ENCODE data around the gene CISH.

CISH gene

GRCh38 chr3:50635066-50635465 is 23.5 kb upstream of the CISH start:
- no peak for DNase-seq

GRCh38 chr3:50633230-50633790 is 21.7 kb upstream of the CISH start:
- no peak for DNase-seq

- DNase-seq, result no peak
These were observed 20.9 kb upstream of the CISH start for GRCh38 chr3:50632450-50632849.

GRCh38 chr3:50630877-50631276 is 19.3 kb upstream of the CISH start:
- no peak for DNase-seq

DNA sequence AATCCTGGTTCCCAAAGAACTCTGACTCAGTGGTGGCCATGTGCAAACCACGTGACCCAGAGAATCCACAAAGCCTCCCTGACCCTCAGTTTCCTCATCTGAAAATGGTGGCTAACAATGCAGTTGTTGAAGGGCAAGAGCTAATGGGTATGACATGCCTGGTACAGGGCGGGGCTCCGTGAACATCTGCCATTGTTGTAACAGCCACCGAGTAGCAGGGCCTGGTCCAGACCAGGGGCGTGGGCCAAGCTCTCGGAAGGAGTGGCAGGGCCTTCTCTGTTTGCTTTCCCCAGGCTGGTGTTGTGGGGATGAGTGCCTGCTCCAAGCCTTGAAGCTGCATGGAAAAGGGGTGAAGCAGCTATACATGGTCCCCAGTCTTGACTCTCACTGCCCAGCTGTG is 18.8 kb upstream of the CISH start:
- DNase-seq, result no peak

DNA sequence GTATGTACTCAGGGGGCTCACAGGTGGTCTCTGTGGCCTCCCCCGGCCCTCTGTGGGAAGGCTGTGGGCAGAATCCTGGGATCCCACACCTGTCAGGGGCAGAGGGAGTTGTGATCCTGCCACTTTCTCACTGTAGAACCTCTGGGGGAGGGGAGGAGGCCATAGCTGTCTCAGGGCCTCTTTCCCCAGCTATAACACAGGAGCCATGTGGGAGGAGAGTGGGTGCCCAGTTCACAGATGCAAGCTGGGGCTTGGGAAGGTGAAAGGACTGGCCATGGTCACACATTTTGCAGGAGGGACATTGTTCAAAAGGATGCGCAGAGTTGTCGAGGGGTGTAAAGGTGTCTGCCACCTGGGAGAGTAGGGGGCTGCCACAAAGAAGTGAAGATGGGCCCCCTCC is 17.0 kb upstream of the CISH start:
- no peak for DNase-seq

DNA sequence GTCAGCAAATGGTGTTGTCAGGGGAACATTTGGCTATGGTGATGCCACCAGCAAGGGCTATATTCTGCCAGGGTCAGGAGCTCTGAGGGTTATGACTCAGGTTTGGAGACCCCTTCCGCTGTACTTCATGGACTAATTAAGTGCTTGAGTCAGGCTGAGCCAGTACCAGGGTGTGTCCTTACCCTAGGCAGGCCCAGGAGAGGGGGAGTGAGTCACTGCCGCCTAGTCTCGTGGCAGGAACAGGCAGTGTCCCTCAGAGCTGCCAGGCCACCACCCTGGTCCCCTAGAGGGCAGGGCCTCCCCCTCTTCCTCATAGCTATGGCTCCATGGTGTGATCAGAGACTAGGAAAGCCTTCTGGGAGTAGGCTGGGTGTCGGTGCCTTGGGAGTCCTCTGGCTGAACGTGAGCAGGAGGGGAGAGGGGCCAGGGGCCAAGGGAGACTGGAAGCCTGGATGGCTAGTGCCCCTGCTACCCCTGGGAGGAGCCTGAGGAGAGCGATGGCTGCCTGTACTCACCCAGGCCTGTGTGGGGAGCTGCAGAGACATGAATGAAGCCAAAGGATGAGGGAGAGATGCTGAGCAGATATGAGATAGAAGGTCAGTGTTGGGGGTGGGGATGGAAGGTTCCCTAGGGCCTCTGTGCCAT is 16.0 kb upstream of the CISH start:
- DNase-seq, result no peak

GRCh38 chr3:50626401-50626800 is 14.8 kb upstream of the CISH start:
- DNase-seq, result no peak

DNA sequence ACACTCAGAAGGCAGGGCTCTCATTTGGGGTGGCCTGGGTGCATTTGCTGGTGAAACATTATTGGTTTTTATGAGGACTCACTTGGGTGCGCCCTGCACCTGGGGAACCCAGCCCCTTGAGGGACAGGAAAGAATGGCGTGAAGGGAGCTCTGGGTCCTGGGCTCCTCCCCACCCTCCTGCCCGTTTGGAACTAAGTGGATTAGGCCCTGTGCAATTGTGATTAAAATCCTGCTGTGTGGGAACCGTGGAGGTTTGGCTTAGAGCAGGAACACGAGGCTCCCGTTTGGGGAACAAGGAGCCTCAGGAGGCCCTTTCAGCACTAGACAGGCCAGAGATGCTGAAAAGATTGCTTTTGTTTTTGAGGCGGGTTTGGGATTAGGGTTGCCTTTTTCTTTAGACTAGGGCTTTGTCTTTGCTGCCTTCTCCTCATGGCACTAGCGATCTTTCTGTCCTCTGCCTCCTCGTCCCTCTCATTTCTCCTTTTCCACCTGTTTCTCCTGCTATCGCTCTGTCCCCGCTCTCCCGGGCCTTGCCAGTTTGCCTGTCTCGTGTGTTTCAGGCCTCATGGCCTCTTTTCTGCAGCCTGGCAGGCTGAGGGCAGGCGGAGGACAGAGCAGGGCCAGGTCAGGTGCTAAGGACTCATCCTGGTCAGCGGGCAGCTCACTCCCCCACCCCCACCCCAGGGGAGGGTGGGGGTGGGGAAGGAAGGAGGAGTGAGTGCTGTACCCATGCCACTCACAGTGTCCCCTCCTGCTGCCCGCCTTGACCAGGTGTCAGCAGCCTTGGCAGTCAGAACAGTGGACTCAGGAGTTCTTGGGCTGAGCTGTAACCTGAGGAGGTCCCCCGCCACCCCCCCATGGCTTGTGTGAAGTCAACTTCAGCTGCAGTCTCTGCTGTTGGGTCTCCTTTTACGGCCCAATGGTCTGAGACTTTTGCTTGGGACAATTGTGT is 13.9 kb upstream of the CISH start:
- DNase-seq, result no peak

GRCh38 chr3:50624634-50625033 is 13.1 kb upstream of the CISH start:
- DNase-seq, result no peak

- peak; percentile 48 for DNase-seq
These were observed 12.4 kb upstream of the CISH start for GRCh38 chr3:50623840-50624474.

DNA sequence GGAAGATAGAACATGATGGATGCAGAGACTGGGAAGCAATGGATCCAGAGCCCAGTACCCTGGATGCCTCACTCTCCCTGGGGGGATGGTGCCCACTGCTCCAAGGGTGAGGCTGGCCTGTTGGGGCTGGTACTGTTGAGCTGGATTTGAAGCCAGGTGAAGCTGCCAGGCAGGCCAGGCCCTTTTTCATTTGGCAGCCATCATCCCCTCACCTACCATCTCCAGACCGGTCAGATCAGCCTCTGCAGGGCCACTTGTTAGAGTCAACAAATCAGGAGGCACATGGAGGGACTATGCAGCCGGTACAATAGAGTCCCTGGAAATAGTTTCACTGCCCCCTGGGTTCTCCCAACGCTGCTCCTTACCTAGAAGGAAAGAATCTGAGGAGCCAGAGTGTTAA is 11.3 kb upstream of the CISH start:
- no peak for DNase-seq

DNA sequence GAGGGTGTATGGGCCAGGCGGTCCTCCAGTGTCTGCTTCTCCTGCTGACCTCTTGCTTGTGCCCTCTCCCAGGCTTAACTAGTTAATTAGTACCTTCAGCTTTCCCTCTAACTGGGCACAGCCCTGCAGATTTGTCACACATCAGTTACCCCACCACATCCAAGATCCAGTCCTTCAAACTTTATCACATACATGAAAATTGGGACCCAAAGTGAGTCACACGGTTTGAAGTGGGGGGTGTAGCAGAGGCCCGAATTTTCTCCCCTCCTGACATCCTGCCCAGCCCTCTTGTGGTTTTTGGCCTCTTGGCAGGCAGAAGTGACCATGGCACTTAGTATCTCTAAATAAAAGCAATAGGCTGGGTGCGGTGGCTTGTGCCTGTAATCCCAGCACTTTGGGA is 9.2 kb upstream of the CISH start:
- DNase-seq, result no peak

GRCh38 chr3:50620420-50620819 is 8.8 kb upstream of the CISH start:
- DNase-seq, result no peak

DNA sequence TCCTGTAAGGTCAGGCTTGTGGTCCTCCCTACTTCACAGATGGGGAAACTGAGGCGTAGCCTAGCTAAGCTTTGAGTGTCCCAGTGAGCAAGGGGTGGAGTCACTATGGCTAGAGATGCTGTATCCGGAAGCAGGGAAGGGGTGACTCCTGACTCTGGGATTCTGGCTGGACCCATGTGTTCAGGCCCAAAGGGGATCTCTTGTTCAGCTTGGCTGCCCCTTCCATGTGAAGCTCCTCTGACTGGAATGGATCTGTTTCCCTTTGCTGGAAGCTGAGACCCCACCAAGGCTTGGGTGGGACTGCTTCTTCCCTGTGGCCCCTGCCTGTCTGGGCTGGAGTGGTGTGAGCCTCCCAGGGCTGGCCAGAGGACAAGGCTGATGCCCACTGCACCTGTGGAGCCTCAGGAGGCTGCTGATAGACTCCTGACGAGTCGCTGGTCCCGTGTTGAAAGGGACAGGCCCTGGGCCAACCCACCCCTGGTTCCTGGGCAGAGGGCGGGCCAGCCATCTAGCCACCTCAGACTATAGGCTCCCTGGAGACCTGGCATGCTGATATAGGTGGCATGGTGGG is 6.4 kb upstream of the CISH start:
- no peak for DNase-seq

DNA sequence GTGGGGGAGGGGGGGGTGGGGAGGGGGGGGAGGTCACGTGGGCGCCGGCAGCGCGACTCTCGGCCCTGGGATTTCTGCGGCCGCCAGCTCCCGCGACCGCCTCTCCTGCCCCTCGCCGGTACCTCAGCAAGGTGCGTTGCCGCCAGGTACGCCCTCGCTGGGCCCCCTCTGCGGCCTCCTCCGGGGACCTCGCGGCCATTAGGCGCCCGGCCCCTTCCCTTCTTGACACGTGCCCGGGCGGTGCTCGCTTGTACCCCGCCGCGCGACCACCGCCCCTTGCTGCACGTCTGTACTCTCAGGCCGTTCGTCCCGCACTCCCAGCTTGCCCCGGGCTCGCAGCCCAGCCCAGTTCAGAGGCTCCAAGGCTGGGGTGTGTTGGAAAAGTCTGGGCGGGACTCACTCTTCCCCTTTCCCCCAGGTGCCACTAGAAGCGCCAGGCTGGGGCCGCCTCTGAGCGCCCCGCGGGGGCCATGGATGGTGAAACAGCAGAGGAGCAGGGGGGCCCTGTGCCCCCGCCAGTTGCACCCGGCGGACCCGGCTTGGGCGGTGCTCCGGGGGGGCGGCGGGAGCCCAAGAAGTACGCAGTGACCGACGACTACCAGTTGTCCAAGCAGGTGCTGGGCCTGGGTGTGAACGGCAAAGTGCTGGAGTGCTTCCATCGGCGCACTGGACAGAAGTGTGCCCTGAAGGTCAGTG is 5.7 kb upstream of the CISH start, which contains the start of gene MAPKAPK3:
TSS of gene MAPKAPK3 (plus strand) at position 56 of the 696 bp plus-strand sequence. CDS start at position 471, 415 bp downstream.
- DNase-seq, result peak; percentile 46

DNA sequence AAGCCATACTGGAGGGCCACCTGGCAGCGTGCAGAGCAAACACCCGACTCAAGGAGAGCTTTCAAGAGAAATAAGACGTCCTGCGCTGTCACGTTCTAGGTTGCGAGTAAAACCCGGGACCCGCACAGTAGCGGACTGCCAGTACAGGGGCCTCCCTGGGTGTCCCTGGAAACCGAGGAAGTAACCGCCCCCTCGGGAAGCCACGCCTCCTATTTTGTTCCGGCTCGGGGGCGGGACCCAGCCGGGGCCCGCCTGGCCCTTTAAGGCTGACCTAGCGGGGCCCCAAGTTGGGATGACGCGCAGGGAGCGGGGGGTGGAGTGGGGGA is 5.2 kb upstream of the CISH start:
- DNase-seq, result peak; percentile 95

- peak; percentile 81 for DNase-seq
These were observed 4.6 kb upstream of the CISH start for GRCh38 chr3:50616003-50616769.

DNA sequence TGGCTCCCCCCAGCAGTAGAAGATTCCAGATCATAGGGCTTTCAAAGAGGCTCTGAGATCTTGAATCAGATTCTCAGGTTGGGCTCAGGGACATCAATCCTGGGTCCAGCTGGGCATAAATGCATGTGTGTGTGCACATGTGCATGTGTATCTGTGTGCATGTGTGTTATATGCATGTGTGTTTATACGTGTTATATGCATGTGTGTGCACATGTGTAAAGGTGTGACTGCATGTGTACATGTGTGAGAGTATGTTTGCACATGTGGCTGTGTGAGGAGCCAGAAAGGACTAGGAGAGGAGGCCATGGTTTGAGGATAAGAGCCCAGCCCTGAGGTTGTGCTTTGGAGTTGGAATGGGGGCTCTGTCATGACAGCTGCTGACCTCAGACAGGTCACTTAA is 3.6 kb upstream of the CISH start:
- no peak for DNase-seq

- no peak for DNase-seq
These were observed 1.6 kb upstream of the CISH start for GRCh38 chr3:50612970-50613846.
